ENCODE measurements around the gene STRAP.

The STRAP gene

GRCh38 chr12:15863372-15863771 is 18.8 kb upstream of the STRAP start:
- no peaks in the 10 kb centered on the region for H3K36me3 ChIP-seq (replicated peaks; ENCODE audit: insufficient read depth, low read length)
- H3K4me3 ChIP-seq (ENCODE audit: low read length), result no peak overlapping the region
- H3K79me2 ChIP-seq (ENCODE audit: low read length), result no peaks in the 10 kb centered on the region
- TF ChIP-seq EZH2phosphoT487 (IDR thresholded peaks at IDR 0.05; ENCODE audit: low read length) (no peak), EZH2 (optimal IDR thresholded peaks at IDR 0.05; ENCODE audit: low read depth, low read length) (no peak), CTCF (IDR thresholded peaks at IDR 0.05; ENCODE audit: low read length) (no peak)
- no peak overlapping the region for H3K9ac ChIP-seq (ENCODE audit: low read length)
- no peaks in the 10 kb centered on the region for H4K20me1 ChIP-seq (ENCODE audit: insufficient read depth, low read length)
- no peaks in the 10 kb centered on the region for H3K9me2 ChIP-seq (replicated peaks; ENCODE audit: insufficient read depth, low read length)
- H3K4me1 ChIP-seq (ENCODE audit: low read length), result no peaks in the 10 kb centered on the region
- no peak overlapping the region for H2AFZ ChIP-seq (ENCODE audit: low read length)
- H3K4me2 ChIP-seq (ENCODE audit: low read depth, low read length), result peak overlapping the region; percentile 22; the same call in 1 of the 2 replicates
- H3K27me3 ChIP-seq (replicated peaks; ENCODE audit: insufficient read depth, low read length), result no peaks in the 10 kb centered on the region
- H3K27ac ChIP-seq (ENCODE audit: low read length), result no peak overlapping the region
- DNase-seq, result no peak
- H3K9me3 ChIP-seq (replicated peaks; ENCODE audit: insufficient read depth, low read length), result no peaks in the 10 kb centered on the region
- H3F3A ChIP-seq (ENCODE audit: insufficient read depth, low read length), result no peaks in the 10 kb centered on the region

GRCh38 chr12:15863984-15864383 is 18.2 kb upstream of the STRAP start:
- Histone ChIP-seq H4K20me1 (ENCODE audit: insufficient read depth, low read length) (no peaks in the 10 kb centered on the region), H3K9ac (ENCODE audit: low read length) (no peak overlapping the region), H3K9me2 (replicated peaks; ENCODE audit: insufficient read depth, low read length) (no peaks in the 10 kb centered on the region), H3K27ac (ENCODE audit: low read length) (no peak overlapping the region), H3K9me3 (replicated peaks; ENCODE audit: insufficient read depth, low read length) (no peaks in the 10 kb centered on the region), H3K36me3 (replicated peaks; ENCODE audit: insufficient read depth, low read length) (no peaks in the 10 kb centered on the region), H3K4me3 (ENCODE audit: low read length) (no peak overlapping the region), H3K27me3 (replicated peaks; ENCODE audit: insufficient read depth, low read length) (no peaks in the 10 kb centered on the region), H3K4me2 (ENCODE audit: low read depth, low read length) (peak overlapping the region; percentile 22; the same call in 1 of the 2 replicates), H3K4me1 (ENCODE audit: low read length) (no peaks in the 10 kb centered on the region), H2AFZ (ENCODE audit: low read length) (no peak overlapping the region), H3F3A (ENCODE audit: insufficient read depth, low read length) (no peaks in the 10 kb centered on the region), H3K79me2 (ENCODE audit: low read length) (no peaks in the 10 kb centered on the region)
- DNase-seq, result peak; percentile 56
- TF ChIP-seq EZH2phosphoT487 (IDR thresholded peaks at IDR 0.05; ENCODE audit: low read length), result no peak
- TF ChIP-seq CTCF (IDR thresholded peaks at IDR 0.05; ENCODE audit: low read length), result no peak
- TF ChIP-seq EZH2 (optimal IDR thresholded peaks at IDR 0.05; ENCODE audit: low read depth, low read length), result no peak

- no peaks in the 10 kb centered on the region for H3K27me3 ChIP-seq (replicated peaks; ENCODE audit: insufficient read depth, low read length)
- H3K9ac ChIP-seq (ENCODE audit: low read length), result no peak overlapping the region
- no peaks in the 10 kb centered on the region for H3K79me2 ChIP-seq (ENCODE audit: low read length)
- no peaks in the 10 kb centered on the region for H4K20me1 ChIP-seq (ENCODE audit: insufficient read depth, low read length)
- no peaks in the 10 kb centered on the region for H3K9me3 ChIP-seq (replicated peaks; ENCODE audit: insufficient read depth, low read length)
- no peaks in the 10 kb centered on the region for H3K36me3 ChIP-seq (replicated peaks; ENCODE audit: insufficient read depth, low read length)
- no peaks in the 10 kb centered on the region for H3K4me1 ChIP-seq (ENCODE audit: low read length)
- TF ChIP-seq EZH2phosphoT487 (IDR thresholded peaks at IDR 0.05; ENCODE audit: low read length) (no peak), EZH2 (optimal IDR thresholded peaks at IDR 0.05; ENCODE audit: low read depth, low read length) (no peak), CTCF (IDR thresholded peaks at IDR 0.05; ENCODE audit: low read length) (no peak)
- DNase-seq, result no peak
- H3F3A ChIP-seq (ENCODE audit: insufficient read depth, low read length), result no peaks in the 10 kb centered on the region
- H2AFZ ChIP-seq (ENCODE audit: low read length), result no peak overlapping the region
- H3K9me2 ChIP-seq (replicated peaks; ENCODE audit: insufficient read depth, low read length), result no peaks in the 10 kb centered on the region
- no peak overlapping the region for H3K4me3 ChIP-seq (ENCODE audit: low read length)
- H3K27ac ChIP-seq (ENCODE audit: low read length), result no peak overlapping the region
- no peak overlapping the region for H3K4me2 ChIP-seq (ENCODE audit: low read depth, low read length)
Observed at GRCh38 chr12:15868186-15868585, 14.0 kb upstream of the STRAP start.
